SU-DHL-6 (cell line): ENCODE data around the gene SCP2D1.

ENCODE experiments used
- H2AFZ ChIP-seq: fragments of 200-600 bp; sonication (generic); 2 replicates; pipeline ENCODE4 v1.6.1; 2014; ENCODE audit warnings: low read depth, mild to moderate bottlenecking, moderate library complexity, mixed read lengths, antibody characterized with exemption, low read length; ENCODE audit not compliant: severe bottlenecking
- H3F3A ChIP-seq: fragments of 200-600 bp; shearing (Covaris generic); 2 replicates; pipeline ENCODE4 v1.6.0; 2016; ENCODE audit warnings: antibody characterized with exemption, mild to moderate bottlenecking; ENCODE audit not compliant: insufficient read depth
- H3K27ac ChIP-seq: fragments of 200-600 bp; sonication (generic); 2 replicates; pipeline ENCODE4 v1.5.1; 2016; ENCODE audit warnings: low read depth, mild to moderate bottlenecking, low read length, moderate library complexity, mixed read lengths
- H3K27me3 ChIP-seq: fragments of 200-600 bp; sonication (generic), shearing (Covaris generic); 2 replicates; pipeline ENCODE4 v1.6.0; 2014; ENCODE audit warnings: mild to moderate bottlenecking, low read length
- H3K36me3 ChIP-seq: fragments of 200-600 bp; sonication (generic); 2 replicates; pipeline ENCODE4 v1.6.1; 2014; ENCODE audit warnings: mild to moderate bottlenecking, low read length, mixed read lengths
- H3K4me2 ChIP-seq: fragments of 300-600, 200-600 bp; shearing (Covaris generic), sonication (generic); 2 replicates; pipeline ENCODE4 v1.6.0; 2014; ENCODE audit warnings: low read length, low read depth, mild to moderate bottlenecking; ENCODE audit not compliant: poor library complexity, severe bottlenecking
- H3K4me3 ChIP-seq: fragments of 200-600 bp; sonication (generic); 2 replicates; pipeline ENCODE4 v1.5.1; 2014; ENCODE audit warnings: antibody characterized with exemption, low read length, mild to moderate bottlenecking, mixed read lengths; ENCODE audit not compliant: insufficient read depth, poor library complexity, severe bottlenecking
- H3K79me2 ChIP-seq: fragments of 200-600 bp; sonication (generic); 2 replicates; pipeline ENCODE4 v1.6.1; 2014; ENCODE audit warnings: mild to moderate bottlenecking, low read length, moderate library complexity; ENCODE audit not compliant: insufficient read depth
- H3K9ac ChIP-seq: fragments of 200-600 bp; sonication (generic); 2 replicates; pipeline ENCODE4 v1.7.0; 2014; ENCODE audit warnings: mild to moderate bottlenecking, low read length
- H3K9me2 ChIP-seq: fragments of 200-600 bp; sonication (generic); replicated peaks from 2 replicates; pipeline ENCODE4 v1.6.1; 2014; ENCODE audit warnings: low read length; ENCODE audit not compliant: insufficient read depth
- H3K9me3 ChIP-seq: fragments of 200-600 bp; sonication (generic); 2 replicates; pipeline ENCODE4 v1.6.1; 2014; ENCODE audit warnings: low read length, mixed read lengths; ENCODE audit not compliant: insufficient read depth
- H4K20me1 ChIP-seq: fragments of 200-600 bp; sonication (generic); 2 replicates; pipeline ENCODE4 v1.6.1; 2014; ENCODE audit warnings: low read depth, mild to moderate bottlenecking, antibody characterized with exemption, low read length, moderate library complexity, mixed read lengths
- CTCF ChIP-seq: fragments of 200-600 bp; sonication (generic); IDR thresholded peaks from one replicate; pipeline ENCODE4 v1.5.1; 2017; ENCODE audit warnings: antibody characterized with exemption, mild to moderate bottlenecking, low read length, moderate library complexity; ENCODE audit not compliant: insufficient read depth, poor library complexity, severe bottlenecking
- EZH2phosphoT487 ChIP-seq: fragments of 200-600 bp; sonication (generic), shearing (Covaris generic); conservative IDR thresholded peaks from 2 replicates; pipeline ENCODE4 v1.6.1; 2018; ENCODE audit warnings: mild to moderate bottlenecking, antibody characterized with exemption, low read length, moderate library complexity, mixed read lengths

The SCP2D1 gene

GRCh38 chr20:18811186-18811585, 2.4 kb upstream of the SCP2D1 start:
- H4K20me1 ChIP-seq, result no peaks in the 10 kb centered on the region
- TF ChIP-seq EZH2phosphoT487 (no peak), CTCF (no peak)
- no peak overlapping the region for H3K4me2 ChIP-seq
- H3K9me3 ChIP-seq, result no peaks in the 10 kb centered on the region
- no peaks in the 10 kb centered on the region for H3K9me2 ChIP-seq
- H2AFZ ChIP-seq, result no peak overlapping the region
- H3K9ac ChIP-seq, result no peak overlapping the region
- H3F3A ChIP-seq, result no peaks in the 10 kb centered on the region
- no peaks in the 10 kb centered on the region for H3K27me3 ChIP-seq
- H3K79me2 ChIP-seq, result no peaks in the 10 kb centered on the region
- no peak overlapping the region for H3K4me3 ChIP-seq
- H3K36me3 ChIP-seq, result no peaks in the 10 kb centered on the region
- no peak overlapping the region for H3K27ac ChIP-seq

GRCh38 chr20:18811904-18812303, 1.7 kb upstream of the SCP2D1 start:
- Histone ChIP-seq H4K20me1 (no peaks in the 10 kb centered on the region), H2AFZ (no peak overlapping the region), H3K4me2 (no peak overlapping the region), H3K9me2 (no peaks in the 10 kb centered on the region), H3K36me3 (no peaks in the 10 kb centered on the region), H3K27me3 (no peaks in the 10 kb centered on the region), H3K79me2 (no peaks in the 10 kb centered on the region), H3K27ac (no peak overlapping the region), H3F3A (no peaks in the 10 kb centered on the region), H3K9ac (no peak overlapping the region), H3K9me3 (no peaks in the 10 kb centered on the region), H3K4me3 (no peak overlapping the region)
- TF ChIP-seq EZH2phosphoT487, result no peak
- TF ChIP-seq CTCF, result no peak

GRCh38 chr20:18815194-18815942, 1.8 kb downstream of the SCP2D1 start:
- Histone ChIP-seq H2AFZ (no peak overlapping the region), H3K9ac (no peak overlapping the region), H3K27me3 (no peaks in the 10 kb centered on the region), H3K79me2 (no peaks in the 10 kb centered on the region), H3K4me2 (no peak overlapping the region), H3F3A (no peaks in the 10 kb centered on the region), H3K27ac (no peak overlapping the region), H3K4me3 (no peak overlapping the region), H3K36me3 (no peaks in the 10 kb centered on the region), H3K9me3 (no peaks in the 10 kb centered on the region), H3K9me2 (no peaks in the 10 kb centered on the region), H4K20me1 (no peaks in the 10 kb centered on the region)
- TF ChIP-seq EZH2phosphoT487 (no peak), CTCF (no peak)
